Measurements from ENCODE around the gene NUDT14.

GRCh38 chr14:105178868-105179140 is 2.3 kb downstream of the NUDT14 start:
- TF ChIP-seq GATA2 (IDR thresholded peaks at IDR 0.05; ENCODE audit: low read depth, low read length), result no peak
- no peak for TF ChIP-seq GATA3 (IDR thresholded peaks at IDR 0.05; ENCODE audit: low read depth, low read length)

Data from SH-SY5Y (cell line).